OCI-LY7 (cell line): ENCODE results near the gene SP7. TPM values are rescaled to one million over a fixed set of nuclear protein-coding genes. Genes with fewer than 3 reads are reported as not detected.

Source experiments
- BruUV-seq: library from RNA; stranded (reverse); fragments of 400-500 nt; replicated peaks from 2 replicates; lab custom pipeline; 2021; lab: Mats Ljungman, UMichigan
- CTCF ChIA-PET: fragments of 300-600 bp; sonication (Branson Sonifier 250); formaldehyde crosslinking; loops from one replicate; lab custom pipeline; 2022; ENCODE audit warnings: antibody characterized with exemption; ENCODE audit not compliant: unreplicated experiment; lab: Charles Lee
- POLR2A ChIA-PET: fragments of 300-600 bp; sonication (Branson Sonifier 250); formaldehyde crosslinking; loops from one replicate; lab custom pipeline; 2022; ENCODE audit warnings: antibody characterized with exemption; lab: Charles Lee
- DNase-seq: peaks from one replicate; pipeline ENCODE4 v3.0.0-alpha.2; 2015; ENCODE audit warnings: low spot score
- H2AFZ ChIP-seq: fragments of 200-600 bp; sonication (generic), shearing (Covaris generic); 2 replicates; pipeline ENCODE4 v1.6.1; 2014; ENCODE audit warnings: mild to moderate bottlenecking, antibody characterized with exemption, low read length, moderate library complexity
- H3K27ac ChIP-seq: fragments of 200-600 bp; sonication (generic); 2 replicates; pipeline ENCODE4 v1.5.1; 2014; ENCODE audit warnings: mixed run types, low read depth, mild to moderate bottlenecking, moderate library complexity, low read length, inconsistent platforms; ENCODE audit not compliant: poor library complexity, severe bottlenecking
- H3K36me3 ChIP-seq: fragments of 200-600 bp; sonication (generic); 2 replicates; pipeline ENCODE4 v1.6.1; 2014; ENCODE audit warnings: mild to moderate bottlenecking, antibody characterized with exemption, low read length, moderate library complexity, mixed read lengths; ENCODE audit not compliant: insufficient read depth
- H3K4me1 ChIP-seq: fragments of 200-600 bp; sonication (generic); 2 replicates; pipeline ENCODE4 v1.5.1; 2014; ENCODE audit warnings: mild to moderate bottlenecking, low read length; ENCODE audit not compliant: insufficient read depth, poor library complexity, severe bottlenecking
- H3K4me2 ChIP-seq: fragments of 200-600 bp; sonication (generic); 2 replicates; pipeline ENCODE4 v1.6.1; 2014; ENCODE audit warnings: mild to moderate bottlenecking, low read length
- H3K4me3 ChIP-seq: fragments of 200-600 bp; sonication (generic); 2 replicates; pipeline ENCODE4 v1.5.1; 2014; ENCODE audit warnings: mild to moderate bottlenecking, low read depth, low read length; ENCODE audit not compliant: poor library complexity, severe bottlenecking
- H3K79me2 ChIP-seq: fragments of 200-600 bp; sonication (generic); 2 replicates; pipeline ENCODE4 v1.6.1; 2016; ENCODE audit warnings: low read depth, mild to moderate bottlenecking, low read length, moderate library complexity, mixed read lengths; ENCODE audit not compliant: insufficient read depth
- H3K9me2 ChIP-seq: fragments of 200-600 bp; sonication (generic); 2 replicates; pipeline ENCODE4 v1.6.1; 2016; ENCODE audit warnings: mild to moderate bottlenecking, low read length, mixed read lengths; ENCODE audit not compliant: insufficient read depth
- H3K9me3 ChIP-seq: fragments of 200-600 bp; sonication (generic); 2 replicates; pipeline ENCODE4 v1.6.1; 2014; ENCODE audit warnings: mild to moderate bottlenecking, mixed run types, low read length, mixed read lengths
- H4K20me1 ChIP-seq: fragments of 200-600 bp; sonication (generic); 2 replicates; pipeline ENCODE4 v1.6.1; 2014; ENCODE audit warnings: mild to moderate bottlenecking, antibody characterized with exemption, low read length, moderate library complexity, mixed read lengths; ENCODE audit not compliant: insufficient read depth
- EZH2phosphoT487 ChIP-seq: fragments of 200-600 bp; sonication (generic); IDR thresholded peaks from 2 replicates; pipeline ENCODE4 v1.6.1; 2018; ENCODE audit warnings: low read depth, borderline replicate concordance, mild to moderate bottlenecking, mixed run types, antibody characterized with exemption, low read length, moderate library complexity, mixed read lengths
- intact Hi-C: fragments of 100-400 bp; cut with micrococcal nuclease; formaldehyde crosslinking; loops from one replicate; pipeline ENCODE4 v1.10.0; 2022; ENCODE audit not compliant: unreplicated experiment
- total RNA-seq, 2 experiments: library from RNA; depleted of rRNA in 1 of 2; stranded (reverse); fragments of >200 nt in 1 of 2; shearing (Covaris generic) in 1 of 2; gene quantifications; 2 replicates each; pipeline ENCODE4 v1.2.3, GENCODE V29; 2014 to 2022
- TF ChIP-seq, protein P1 (sequence below): fragments of 200-600 bp; sonication (generic); conservative IDR thresholded peaks from 2 replicates; pipeline ENCODE4 v1.5.1; 2014; ENCODE audit warnings: mild to moderate bottlenecking, antibody characterized with exemption, low read length, moderate library complexity, mixed read lengths

SP7 gene
- total RNA-seq, 2 experiments from 2014 or later: 0.16 to 0.27 TPM

DNA sequence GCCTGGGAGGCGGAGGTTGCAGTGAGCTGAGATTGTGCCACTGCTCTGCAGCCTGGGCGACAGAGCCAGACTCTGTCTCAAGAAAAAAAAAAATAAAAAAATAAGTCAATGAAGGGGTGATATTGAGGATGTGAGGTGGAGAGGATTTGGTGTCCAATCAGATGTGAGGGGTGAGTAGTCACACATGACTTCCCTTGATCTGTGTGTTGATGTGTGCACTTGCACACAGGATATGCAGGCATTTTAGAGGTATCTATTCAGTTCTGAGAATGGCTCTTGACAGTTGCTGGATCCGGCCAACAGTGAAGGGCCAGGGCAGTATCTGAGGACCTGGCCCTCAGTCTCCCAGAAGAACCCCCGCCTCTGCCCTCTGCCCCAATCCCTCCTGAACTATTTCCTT is 7.8 kb upstream of the SP7 start:
- Histone ChIP-seq H3K4me3 (no peak overlapping the region), H3K9me3 (no peaks in the 10 kb centered on the region), H3K79me2 (no peaks in the 10 kb centered on the region), H3K4me2 (peak overlapping the region; percentile 80), H3K4me1 (peaks cover 21% of the 10 kb centered on the region), H3K36me3 (no peaks in the 10 kb centered on the region), H3K9me2 (no peaks in the 10 kb centered on the region), H2AFZ (peak overlapping the region; percentile 56; the same call in 1 of the 2 replicates), H3K27ac (no peak overlapping the region), H4K20me1 (no peaks in the 10 kb centered on the region)
- CTCF ChIA-PET: interaction anchor here (1.0 to 2.3 kb wide), 3 partner anchors 19 to 130 kb away, joined by 3 to 43 read pairs (median 13); partner anchors contain the start of gene AAAS
- DNase-seq: peak; percentile 33
- BruUV-seq: no TSS peak
- no peak for TF ChIP-seq EZH2phosphoT487
- TF ChIP-seq, protein P1, sequence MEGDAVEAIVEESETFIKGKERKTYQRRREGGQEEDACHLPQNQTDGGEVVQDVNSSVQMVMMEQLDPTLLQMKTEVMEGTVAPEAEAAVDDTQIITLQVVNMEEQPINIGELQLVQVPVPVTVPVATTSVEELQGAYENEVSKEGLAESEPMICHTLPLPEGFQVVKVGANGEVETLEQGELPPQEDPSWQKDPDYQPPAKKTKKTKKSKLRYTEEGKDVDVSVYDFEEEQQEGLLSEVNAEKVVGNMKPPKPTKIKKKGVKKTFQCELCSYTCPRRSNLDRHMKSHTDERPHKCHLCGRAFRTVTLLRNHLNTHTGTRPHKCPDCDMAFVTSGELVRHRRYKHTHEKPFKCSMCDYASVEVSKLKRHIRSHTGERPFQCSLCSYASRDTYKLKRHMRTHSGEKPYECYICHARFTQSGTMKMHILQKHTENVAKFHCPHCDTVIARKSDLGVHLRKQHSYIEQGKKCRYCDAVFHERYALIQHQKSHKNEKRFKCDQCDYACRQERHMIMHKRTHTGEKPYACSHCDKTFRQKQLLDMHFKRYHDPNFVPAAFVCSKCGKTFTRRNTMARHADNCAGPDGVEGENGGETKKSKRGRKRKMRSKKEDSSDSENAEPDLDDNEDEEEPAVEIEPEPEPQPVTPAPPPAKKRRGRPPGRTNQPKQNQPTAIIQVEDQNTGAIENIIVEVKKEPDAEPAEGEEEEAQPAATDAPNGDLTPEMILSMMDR: no peak
- intact Hi-C loops: no loop called here
- POLR2A ChIA-PET: interaction anchor here (0.7 to 4.1 kb wide), 4 partner anchors 19 to 165 kb away, joined by 3 to 30 read pairs (median 3); no protein-coding TSS in a partner anchor

DNA sequence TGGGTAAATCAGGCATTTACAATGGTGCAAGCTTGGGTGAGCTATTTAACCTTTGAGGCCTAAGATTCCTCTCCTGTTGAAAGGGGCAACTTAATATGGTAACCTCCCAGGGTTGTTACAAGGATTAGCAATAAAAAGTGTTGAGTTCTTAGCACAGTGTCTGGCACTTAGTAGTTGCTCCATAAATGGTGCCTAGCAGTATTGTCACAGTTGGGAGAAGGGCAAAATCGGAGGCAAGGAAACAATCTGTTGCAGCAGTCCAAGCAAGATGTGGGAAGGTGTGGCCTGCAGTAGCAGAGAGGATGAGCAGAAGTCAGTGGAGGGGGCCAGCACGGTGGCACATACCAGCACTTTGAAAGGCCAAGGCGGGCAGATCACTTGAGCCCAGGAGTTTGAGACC is 7.3 kb upstream of the SP7 start:
- H3K9me3 ChIP-seq: no peaks in the 10 kb centered on the region
- no peak overlapping the region for H3K4me2 ChIP-seq
- BruUV-seq: no TSS peak
- TF ChIP-seq, protein P1: no peak
- no peak for TF ChIP-seq EZH2phosphoT487
- intact Hi-C loops: no loop called here
- no peaks in the 10 kb centered on the region for H3K36me3 ChIP-seq
- H2AFZ ChIP-seq: no peak overlapping the region
- no peaks in the 10 kb centered on the region for H3K9me2 ChIP-seq
- no peak overlapping the region for H3K4me3 ChIP-seq
- no peak overlapping the region for H3K27ac ChIP-seq
- CTCF ChIA-PET: no interaction called here
- no peaks in the 10 kb centered on the region for H4K20me1 ChIP-seq
- peaks cover 21% of the 10 kb centered on the region for H3K4me1 ChIP-seq
- H3K79me2 ChIP-seq: no peaks in the 10 kb centered on the region
- DNase-seq: no peak
- POLR2A ChIA-PET: interaction anchor here (1.3 kb wide), 1 partner anchor 46 kb away, joined by 3 read pairs; no protein-coding TSS in a partner anchor

DNA sequence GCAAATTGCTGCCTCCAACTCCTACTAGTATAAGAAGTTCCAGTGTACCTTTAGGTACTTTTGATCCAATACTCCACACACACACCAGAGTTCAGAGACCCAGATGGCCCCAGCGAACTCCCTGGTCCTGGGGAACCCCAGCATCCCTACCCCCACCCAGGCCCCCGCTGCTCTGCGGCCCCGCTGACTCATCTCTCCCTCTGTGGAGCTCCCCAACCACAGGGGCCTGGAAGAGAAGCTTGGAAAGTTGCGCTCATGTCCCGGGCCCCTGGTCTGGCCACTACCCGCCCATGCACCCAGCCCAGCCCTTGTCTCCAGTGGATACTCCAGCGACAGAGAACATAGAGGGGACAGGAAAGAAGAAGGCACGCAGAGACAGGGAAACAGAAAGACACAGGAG is 4.2 kb upstream of the SP7 start:
- Histone ChIP-seq H2AFZ (no peak overlapping the region), H3K9me2 (no peaks in the 10 kb centered on the region), H3K4me1 (peaks cover 14% of the 10 kb centered on the region), H4K20me1 (no peaks in the 10 kb centered on the region), H3K36me3 (no peaks in the 10 kb centered on the region), H3K4me2 (no peak overlapping the region), H3K9me3 (no peaks in the 10 kb centered on the region), H3K79me2 (no peaks in the 10 kb centered on the region), H3K27ac (no peak overlapping the region), H3K4me3 (no peak overlapping the region)
- TF ChIP-seq, protein P1: no peak
- TF ChIP-seq EZH2phosphoT487: no peak
- no TSS peak for BruUV-seq
- intact Hi-C loops: no loop called here
- DNase-seq: no peak
- POLR2A ChIA-PET: no interaction called here
- CTCF ChIA-PET: no interaction called here
